ENCODE measurements around the gene GRIA3.

Gene GRIA3

DNA sequence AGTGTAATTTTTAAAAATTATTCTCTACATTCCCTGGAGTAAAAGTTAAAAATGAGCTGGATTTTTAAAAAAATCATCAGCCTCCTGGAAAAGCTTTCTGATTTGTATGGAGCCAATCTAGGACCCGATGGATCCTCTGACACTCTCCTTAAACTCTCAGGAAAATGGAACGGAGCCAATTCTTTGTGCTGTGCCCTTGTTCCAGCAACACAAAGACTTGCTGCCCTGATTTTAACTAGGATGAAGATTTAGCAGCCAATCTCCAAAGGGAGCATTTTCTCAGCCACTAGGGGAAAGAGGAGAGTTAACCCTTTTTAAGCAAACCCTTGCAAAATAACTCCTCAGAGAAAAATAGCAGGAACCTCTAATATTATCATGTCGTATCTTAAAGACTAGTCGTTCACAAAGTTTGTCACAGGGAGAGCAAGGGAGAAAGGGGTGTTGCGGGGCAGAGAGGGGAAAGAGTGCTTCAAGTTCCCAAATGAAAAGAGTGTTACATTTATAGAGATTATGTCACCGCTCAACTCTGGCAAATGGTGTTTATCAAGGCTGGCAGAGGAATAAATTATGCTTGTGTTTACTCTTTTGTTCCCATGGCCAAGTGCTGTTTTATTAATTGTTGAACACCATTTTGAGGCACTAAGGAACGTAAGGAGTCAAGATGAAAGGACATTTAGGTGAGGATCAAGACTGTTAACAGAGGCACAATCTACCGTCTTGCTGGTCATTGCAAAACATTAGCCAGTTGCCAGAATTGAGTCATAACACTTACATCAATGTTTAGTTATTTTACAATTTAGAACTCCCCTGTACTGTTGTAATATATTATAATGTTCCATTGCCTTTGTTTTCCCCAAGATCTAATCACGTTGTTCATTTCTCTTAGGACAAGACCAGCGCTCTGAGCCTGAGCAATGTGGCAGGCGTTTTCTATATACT is 298.1 kb downstream of the GRIA3 start:
- no peak overlapping the region for H3K4me3 ChIP-seq (ENCODE audit: low read depth, low read length)
- in situ Hi-C loops (cut with HindIII; ENCODE audit: low sequenced_read_pairs), result no loop called here

DNA sequence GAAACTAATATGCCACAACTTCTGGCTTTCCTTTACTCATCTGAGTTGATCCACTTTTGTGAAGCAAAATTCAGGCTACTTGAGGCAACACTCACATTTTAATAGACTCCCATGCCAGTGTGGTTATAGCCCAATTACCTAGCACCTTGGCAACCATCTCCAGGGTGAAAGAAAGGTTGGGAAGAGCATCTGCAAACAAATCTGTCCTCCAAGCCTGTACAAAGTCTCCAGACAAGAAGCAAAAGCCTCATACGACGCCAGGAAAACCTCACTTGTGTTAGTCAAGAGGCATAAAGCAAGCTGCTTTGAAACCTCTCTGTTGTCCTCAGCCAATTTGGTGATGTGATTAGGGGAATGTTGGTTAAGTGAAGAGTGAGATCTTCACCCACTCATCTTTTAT is 302.2 kb downstream of the GRIA3 start:
- no peak for TF ChIP-seq CTCF (IDR thresholded peaks at IDR 0.05; ENCODE audit: low read depth, low read length, missing control alignments)
- no peak for DNase-seq (ENCODE audit: low read depth)
- in situ Hi-C loops (cut with HindIII; ENCODE audit: low sequenced_read_pairs), result no loop called here
- no peak overlapping the region for H3K4me3 ChIP-seq (ENCODE audit: low read depth, low read length)

More for the DNA sequence above, 298.1 kb downstream of the GRIA3 start:
- no peak for DNase-seq (ENCODE audit: low read depth)
- TF ChIP-seq CTCF (IDR thresholded peaks at IDR 0.05; ENCODE audit: low read depth, low read length, missing control alignments), result no peak

DNA sequence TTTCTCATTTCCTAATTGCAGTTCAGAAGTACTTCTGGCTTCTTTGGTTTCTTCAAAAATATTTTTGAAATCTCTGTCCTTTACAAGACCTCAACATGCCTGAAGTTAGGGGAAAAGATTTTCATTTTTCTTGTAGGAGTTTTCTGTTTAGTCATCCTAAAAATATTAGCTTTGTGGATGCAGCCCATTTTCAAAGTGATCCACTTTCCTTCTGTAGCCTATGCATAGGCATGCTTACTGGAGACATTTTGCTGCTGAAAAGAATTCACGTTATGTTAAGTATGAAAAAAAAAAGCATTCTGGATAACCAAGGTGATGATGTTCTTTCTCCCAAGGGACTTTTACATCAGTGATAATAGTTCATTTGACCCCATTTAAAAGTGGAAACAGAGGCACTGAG is 303.2 kb downstream of the GRIA3 start:
- no peak for DNase-seq (ENCODE audit: low read depth)

GRCh38 chrX:123487669-123488068 is 303.6 kb downstream of the GRIA3 start:
- H3K4me3 ChIP-seq (ENCODE audit: low read depth, low read length), result no peak overlapping the region
- DNase-seq (ENCODE audit: low read depth), result no peak
- in situ Hi-C loops (cut with HindIII; ENCODE audit: low sequenced_read_pairs), result no loop called here
- TF ChIP-seq CTCF (IDR thresholded peaks at IDR 0.05; ENCODE audit: low read depth, low read length, missing control alignments), result no peak

More for the DNA sequence above, 303.2 kb downstream of the GRIA3 start:
- no peak overlapping the region for H3K4me3 ChIP-seq (ENCODE audit: low read depth, low read length)
- in situ Hi-C loops (cut with HindIII; ENCODE audit: low sequenced_read_pairs), result no loop called here
- no peak for TF ChIP-seq CTCF (IDR thresholded peaks at IDR 0.05; ENCODE audit: low read depth, low read length, missing control alignments)

DNA sequence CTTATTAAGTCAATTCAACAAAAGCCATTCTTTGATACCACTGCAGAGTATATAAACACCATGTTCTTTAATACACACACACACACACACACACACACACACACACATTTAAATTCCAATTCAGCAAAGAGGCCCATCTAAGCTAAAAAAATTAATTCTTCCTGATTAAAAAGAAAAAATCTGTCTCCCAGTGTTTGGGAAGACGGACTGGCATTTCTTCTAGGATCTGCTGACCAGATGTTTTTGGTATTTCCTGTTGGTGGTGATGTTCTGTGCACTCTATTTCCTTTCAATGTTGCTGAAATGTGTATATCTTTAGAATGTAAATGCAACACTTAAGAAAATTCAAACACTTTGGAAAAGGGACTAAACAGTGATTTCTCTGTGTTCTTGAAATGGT is 304.9 kb downstream of the GRIA3 start:
- in situ Hi-C loops (cut with HindIII; ENCODE audit: low sequenced_read_pairs), result no loop called here
- H3K4me3 ChIP-seq (ENCODE audit: low read depth, low read length), result no peak overlapping the region
- TF ChIP-seq CTCF (IDR thresholded peaks at IDR 0.05; ENCODE audit: low read depth, low read length, missing control alignments), result no peak
- no peak for DNase-seq (ENCODE audit: low read depth)

DNA sequence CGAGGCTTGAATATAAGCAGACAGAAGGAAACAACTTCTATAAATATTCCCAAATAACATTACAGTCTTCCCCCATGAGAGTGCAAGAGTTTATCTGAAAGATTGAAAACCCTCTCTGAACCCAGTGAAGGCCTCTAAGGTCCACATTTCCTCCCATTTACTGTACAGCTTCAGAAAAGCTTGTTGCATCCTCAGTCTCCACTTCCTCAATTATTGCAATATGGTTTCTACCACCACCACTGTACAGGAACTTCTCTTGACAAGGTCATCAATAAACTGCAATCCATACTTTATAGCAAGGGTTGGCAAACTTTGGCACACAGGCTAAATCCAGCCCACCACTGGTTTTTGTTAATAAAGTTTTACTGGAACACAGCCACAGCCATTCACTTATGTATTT is 309.8 kb downstream of the GRIA3 start:
- TF ChIP-seq CTCF (IDR thresholded peaks at IDR 0.05; ENCODE audit: low read depth, low read length, missing control alignments), result no peak
- in situ Hi-C loops (cut with HindIII; ENCODE audit: low sequenced_read_pairs), result no loop called here
- no peak overlapping the region for H3K4me3 ChIP-seq (ENCODE audit: low read depth, low read length)
- DNase-seq (ENCODE audit: low read depth), result no peak
